A549 treated with RU486 at 1 μM for 4 hours (cell line): Measurements from ENCODE around the gene TUBB3. TPM values are rescaled to one million over a fixed set of nuclear protein-coding genes. Genes with fewer than 3 reads are reported as not detected.

Experiments
- total RNA-seq: library from RNA; stranded (reverse); fragments of 200-300 nt; extraction: Qiagen RNA extraction; gene quantifications from 5 replicates; pipeline ENCODE4 v1.2.3, GENCODE V29; 2022; ENCODE audit warnings: low read depth

Gene TUBB3
- total RNA-seq: 167 to 245 TPM (median 212 TPM) in 5 replicates

GRCh38 chr16:89922884-89923639 is at the start of gene TUBB3:
TUBB3 (plus strand) TSS chr16:89923342; CDS start chr16:89923402, 60 bp downstream.

GRCh38 chr16:89918453-89919347 is 4.4 kb upstream of the TUBB3 start, which contains the start of gene MC1R:
MC1R (plus strand) TSS chr16:89918862; CDS start chr16:89919259, 397 bp downstream.

Other genes with a start within 250 kb of the TUBB3 start
- gene CDK10, start 236.7 kb upstream of the TUBB3 start, total RNA-seq: 36.5 to 50.8 TPM (median 48.9 TPM) in 5 replicates
- 7.7 to 12.8 TPM (median 11.0 TPM) in 5 replicates for gene SPATA2L, start 221.6 kb upstream of the TUBB3 start, total RNA-seq
- 2.3 to 5.1 TPM (median 3.9 TPM) in 5 replicates for gene VPS9D1, start 202.4 kb upstream of the TUBB3 start, total RNA-seq
- gene ZNF276, start 201.8 kb upstream of the TUBB3 start, total RNA-seq: 13.9 to 17.2 TPM (median 14.6 TPM) in 5 replicates
- gene FANCA, start 106.7 kb upstream of the TUBB3 start, total RNA-seq: 29.1 to 35.8 TPM (median 34.7 TPM) in 5 replicates
- gene SPIRE2, start 94.9 kb upstream of the TUBB3 start, total RNA-seq: 5.4 to 8.4 TPM (median 8.2 TPM) in 5 replicates
- gene TCF25, start 49.8 kb upstream of the TUBB3 start, total RNA-seq: 67.7 to 79.8 TPM (median 70.7 TPM) in 5 replicates
- gene MC1R, start 4.5 kb upstream of the TUBB3 start, total RNA-seq: 3.8 to 8.5 TPM (median 7.2 TPM) in 5 replicates
- 81.0 to 112 TPM (median 105 TPM) in 5 replicates for gene DEF8, start 25.4 kb downstream of the TUBB3 start, total RNA-seq
- 44.6 to 64.7 TPM (median 56.9 TPM) in 5 replicates for gene DBNDD1, start 96.1 kb downstream of the TUBB3 start, total RNA-seq
- 0.03 TPM in 1 of 5 replicates, not detected in the others for gene PRDM7, start 154.0 kb downstream of the TUBB3 start, total RNA-seq